ENCODE results near the gene TIMP2.

DNA sequence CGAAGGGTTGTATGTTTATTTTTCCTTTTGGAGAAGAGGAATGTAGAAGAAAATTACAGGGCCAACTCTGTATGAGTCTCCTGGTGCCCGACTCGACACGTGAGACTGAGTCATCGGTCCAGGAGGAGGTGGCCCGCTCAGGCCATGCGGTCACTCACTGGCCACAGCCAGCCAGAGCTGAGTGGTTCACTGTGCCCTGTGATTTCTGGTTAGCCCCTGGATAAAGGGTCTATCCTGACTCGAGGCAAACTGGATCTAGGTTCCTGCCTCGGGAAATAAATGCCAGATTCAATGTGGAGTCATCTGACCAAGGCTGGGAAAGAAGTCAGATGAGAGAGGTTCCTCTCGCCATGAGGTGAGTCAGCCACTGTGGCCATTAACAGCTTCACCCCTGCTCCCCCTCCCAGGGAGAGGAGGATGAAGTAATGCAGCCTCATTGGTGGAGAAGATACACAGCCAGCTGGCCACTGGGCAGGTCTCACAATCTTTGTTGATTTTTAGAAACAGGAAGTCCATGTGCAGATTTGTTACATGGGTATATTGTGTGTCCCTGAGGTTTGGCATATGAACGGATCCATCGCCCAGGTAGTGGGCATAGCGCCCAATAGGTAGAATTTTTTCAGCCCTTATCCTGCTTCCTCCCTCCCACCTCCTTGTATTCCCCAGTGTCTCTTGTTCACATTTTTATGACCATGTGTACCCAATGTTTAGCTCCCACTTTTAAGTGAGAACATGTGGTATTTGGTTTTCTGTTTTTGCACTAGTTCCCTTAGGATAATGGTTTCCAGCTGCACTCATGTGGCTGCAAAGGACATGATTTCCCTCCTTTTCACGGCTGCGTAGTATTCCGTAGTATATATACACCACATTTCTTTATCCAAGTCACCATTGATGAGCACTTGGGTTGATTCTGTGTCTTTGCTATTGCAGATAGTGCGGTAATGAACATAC is 62.8 kb downstream of the TIMP2 start:
- TF ChIP-seq, protein P1, sequence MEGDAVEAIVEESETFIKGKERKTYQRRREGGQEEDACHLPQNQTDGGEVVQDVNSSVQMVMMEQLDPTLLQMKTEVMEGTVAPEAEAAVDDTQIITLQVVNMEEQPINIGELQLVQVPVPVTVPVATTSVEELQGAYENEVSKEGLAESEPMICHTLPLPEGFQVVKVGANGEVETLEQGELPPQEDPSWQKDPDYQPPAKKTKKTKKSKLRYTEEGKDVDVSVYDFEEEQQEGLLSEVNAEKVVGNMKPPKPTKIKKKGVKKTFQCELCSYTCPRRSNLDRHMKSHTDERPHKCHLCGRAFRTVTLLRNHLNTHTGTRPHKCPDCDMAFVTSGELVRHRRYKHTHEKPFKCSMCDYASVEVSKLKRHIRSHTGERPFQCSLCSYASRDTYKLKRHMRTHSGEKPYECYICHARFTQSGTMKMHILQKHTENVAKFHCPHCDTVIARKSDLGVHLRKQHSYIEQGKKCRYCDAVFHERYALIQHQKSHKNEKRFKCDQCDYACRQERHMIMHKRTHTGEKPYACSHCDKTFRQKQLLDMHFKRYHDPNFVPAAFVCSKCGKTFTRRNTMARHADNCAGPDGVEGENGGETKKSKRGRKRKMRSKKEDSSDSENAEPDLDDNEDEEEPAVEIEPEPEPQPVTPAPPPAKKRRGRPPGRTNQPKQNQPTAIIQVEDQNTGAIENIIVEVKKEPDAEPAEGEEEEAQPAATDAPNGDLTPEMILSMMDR (IDR thresholded peaks at IDR 0.05), result no peak
- TF ChIP-seq POLR2A (IDR thresholded peaks at IDR 0.05), result no peak
- TF ChIP-seq POLR2AphosphoS5 (IDR thresholded peaks at IDR 0.05), result peak; percentile 28 to 62 (median 57)
